ENCODE results near the gene FAN1.

FAN1 gene

DNA sequence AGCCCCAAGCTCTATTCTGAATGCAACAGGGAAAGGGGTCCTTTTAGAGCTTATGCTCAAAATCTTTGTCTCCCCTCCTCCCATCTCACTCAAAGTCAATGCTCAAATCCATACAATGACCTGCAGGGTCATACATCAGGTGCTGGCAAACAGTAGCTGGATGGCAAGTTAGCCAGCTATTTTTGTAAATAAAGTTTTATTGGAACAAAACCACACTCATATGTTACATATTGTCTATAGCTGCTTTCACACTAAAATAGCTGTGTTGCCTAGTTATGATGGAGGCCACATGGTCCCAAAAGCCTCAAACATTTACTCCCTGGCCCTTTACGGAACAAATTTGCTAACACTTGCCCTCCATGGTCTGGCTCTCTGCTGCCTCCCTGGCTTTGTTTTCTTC is 1.8 kb upstream of the FAN1 start:
- no peak overlapping the region for H3K4me3 ChIP-seq (ENCODE audit: low read depth, low read length)
- no peak for DNase-seq (ENCODE audit: low read depth)
- TF ChIP-seq, protein P1, sequence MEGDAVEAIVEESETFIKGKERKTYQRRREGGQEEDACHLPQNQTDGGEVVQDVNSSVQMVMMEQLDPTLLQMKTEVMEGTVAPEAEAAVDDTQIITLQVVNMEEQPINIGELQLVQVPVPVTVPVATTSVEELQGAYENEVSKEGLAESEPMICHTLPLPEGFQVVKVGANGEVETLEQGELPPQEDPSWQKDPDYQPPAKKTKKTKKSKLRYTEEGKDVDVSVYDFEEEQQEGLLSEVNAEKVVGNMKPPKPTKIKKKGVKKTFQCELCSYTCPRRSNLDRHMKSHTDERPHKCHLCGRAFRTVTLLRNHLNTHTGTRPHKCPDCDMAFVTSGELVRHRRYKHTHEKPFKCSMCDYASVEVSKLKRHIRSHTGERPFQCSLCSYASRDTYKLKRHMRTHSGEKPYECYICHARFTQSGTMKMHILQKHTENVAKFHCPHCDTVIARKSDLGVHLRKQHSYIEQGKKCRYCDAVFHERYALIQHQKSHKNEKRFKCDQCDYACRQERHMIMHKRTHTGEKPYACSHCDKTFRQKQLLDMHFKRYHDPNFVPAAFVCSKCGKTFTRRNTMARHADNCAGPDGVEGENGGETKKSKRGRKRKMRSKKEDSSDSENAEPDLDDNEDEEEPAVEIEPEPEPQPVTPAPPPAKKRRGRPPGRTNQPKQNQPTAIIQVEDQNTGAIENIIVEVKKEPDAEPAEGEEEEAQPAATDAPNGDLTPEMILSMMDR (IDR thresholded peaks at IDR 0.05; ENCODE audit: control insufficient read depth, extremely low read depth, insufficient read depth) = no peak

DNA sequence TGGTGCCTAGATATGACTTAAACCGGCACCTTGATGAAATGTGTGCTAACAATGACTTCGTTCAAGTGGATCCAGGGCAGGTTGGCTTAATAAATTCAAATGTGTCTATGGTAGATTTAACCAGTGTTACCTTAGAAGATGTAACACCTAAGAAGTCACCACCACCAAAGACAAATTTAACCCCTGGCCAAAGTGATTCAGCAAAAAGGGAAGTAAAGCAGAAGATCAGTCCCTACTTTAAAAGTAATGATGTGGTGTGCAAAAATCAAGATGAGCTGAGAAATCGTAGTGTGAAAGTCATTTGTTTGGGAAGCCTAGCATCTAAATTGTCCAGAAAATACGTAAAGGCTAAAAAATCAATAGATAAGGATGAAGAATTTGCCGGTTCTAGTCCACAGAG is 1.1 kb downstream of the FAN1 start:
- peak overlapping the region; percentile 68 for H3K4me3 ChIP-seq (ENCODE audit: low read depth, low read length)

DNA sequence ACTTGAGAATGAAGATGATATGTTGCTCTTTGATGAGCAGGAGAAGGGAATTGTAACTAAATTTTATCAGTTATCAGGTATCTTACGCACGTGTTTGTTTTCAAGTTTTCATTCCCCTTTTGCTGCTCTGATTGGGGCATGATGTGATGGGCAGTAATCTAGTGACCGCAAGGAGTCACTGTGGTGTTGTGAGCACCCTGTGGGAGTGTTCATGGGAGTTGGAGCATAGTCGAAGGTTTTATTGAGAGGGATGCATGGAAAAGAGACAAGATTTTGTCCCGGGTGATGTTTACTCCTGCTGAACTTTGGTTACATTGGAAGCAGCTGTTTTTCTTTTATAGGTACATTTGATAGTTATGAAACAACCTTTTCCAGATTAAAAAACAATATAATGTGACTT is 2.1 kb downstream of the FAN1 start:
- TF ChIP-seq, protein P1 (IDR thresholded peaks at IDR 0.05; ENCODE audit: control insufficient read depth, extremely low read depth, insufficient read depth) = peak; percentile 89
- peak overlapping the region; percentile 33; the same call in 1 of the 2 replicates for H3K4me3 ChIP-seq (ENCODE audit: low read depth, low read length)
- peak; percentile 89 for DNase-seq (ENCODE audit: low read depth)

More for the DNA sequence above, 1.1 kb downstream of the FAN1 start:
- no peak for DNase-seq (ENCODE audit: low read depth)
- TF ChIP-seq, protein P1 (IDR thresholded peaks at IDR 0.05; ENCODE audit: control insufficient read depth, extremely low read depth, insufficient read depth) = no peak

DNA sequence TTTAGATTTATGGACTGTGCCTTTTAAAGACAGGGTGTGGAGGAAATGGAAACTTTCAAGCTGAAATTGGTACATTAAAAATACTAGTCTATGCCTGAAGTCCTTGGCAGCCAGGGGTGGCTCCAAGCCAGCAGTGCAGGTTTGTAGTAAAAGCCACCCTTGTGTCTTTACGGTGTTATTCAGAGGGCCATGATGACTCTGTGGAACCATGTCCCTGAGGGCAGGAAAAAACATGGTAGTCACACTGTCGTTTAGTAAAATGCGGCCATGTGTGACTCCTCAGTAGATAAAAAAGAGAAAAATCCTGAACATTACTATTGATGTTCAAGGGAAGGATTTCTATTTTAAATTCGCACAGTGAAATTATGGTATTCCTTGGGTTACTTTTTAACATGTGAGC is 2.7 kb downstream of the FAN1 start:
- DNase-seq (ENCODE audit: low read depth) = peak; percentile 53
- TF ChIP-seq, protein P1 (IDR thresholded peaks at IDR 0.05; ENCODE audit: control insufficient read depth, extremely low read depth, insufficient read depth) = no peak
- H3K4me3 ChIP-seq (ENCODE audit: low read depth, low read length) = peak overlapping the region; percentile 33

DNA sequence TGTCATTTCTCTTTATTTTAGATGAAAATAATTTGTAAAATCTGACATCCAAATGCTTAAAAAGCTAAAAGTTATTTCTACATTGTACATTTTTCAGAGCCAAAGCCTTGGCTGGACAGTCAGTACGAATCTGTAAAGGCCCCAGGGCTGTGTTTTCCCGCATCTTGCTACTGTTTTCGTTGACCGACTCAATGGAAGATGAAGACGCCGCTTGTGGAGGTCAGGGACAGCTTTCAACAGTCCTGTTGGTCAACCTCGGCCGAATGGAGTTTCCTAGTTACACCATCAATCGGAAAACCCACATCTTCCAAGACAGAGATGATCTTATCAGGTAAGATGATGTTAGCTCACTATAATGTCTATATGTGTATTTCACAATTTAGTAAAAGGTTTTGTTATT is 10.0 kb downstream of the FAN1 start:
- TF ChIP-seq, protein P1 (IDR thresholded peaks at IDR 0.05; ENCODE audit: control insufficient read depth, extremely low read depth, insufficient read depth) = no peak
- H3K4me3 ChIP-seq (ENCODE audit: low read depth, low read length) = no peak overlapping the region
- DNase-seq (ENCODE audit: low read depth) = no peak

DNA sequence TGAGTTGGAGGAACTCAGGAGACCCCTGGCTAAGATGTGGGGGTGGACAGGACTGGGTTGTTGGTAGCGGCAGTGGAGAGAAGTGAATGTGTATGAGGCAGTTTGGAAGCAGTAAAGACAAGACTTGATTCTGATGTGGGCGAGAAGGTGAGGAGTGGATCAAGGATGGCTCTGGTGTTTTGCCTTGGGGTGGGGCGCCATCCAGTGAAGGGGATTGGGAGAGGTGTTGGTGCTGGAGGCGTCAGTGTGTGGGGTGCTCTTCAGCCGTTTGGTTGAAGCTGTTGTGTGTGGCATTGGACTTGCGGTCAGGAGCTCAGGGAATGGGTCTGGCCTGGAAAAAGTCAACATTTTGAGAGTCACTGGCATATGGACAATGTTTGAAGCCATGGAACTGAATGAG is 13.3 kb downstream of the FAN1 start:
- TF ChIP-seq, protein P1 (IDR thresholded peaks at IDR 0.05; ENCODE audit: control insufficient read depth, extremely low read depth, insufficient read depth) = no peak
- DNase-seq (ENCODE audit: low read depth) = no peak
- no peak overlapping the region for H3K4me3 ChIP-seq (ENCODE audit: low read depth, low read length)

DNA sequence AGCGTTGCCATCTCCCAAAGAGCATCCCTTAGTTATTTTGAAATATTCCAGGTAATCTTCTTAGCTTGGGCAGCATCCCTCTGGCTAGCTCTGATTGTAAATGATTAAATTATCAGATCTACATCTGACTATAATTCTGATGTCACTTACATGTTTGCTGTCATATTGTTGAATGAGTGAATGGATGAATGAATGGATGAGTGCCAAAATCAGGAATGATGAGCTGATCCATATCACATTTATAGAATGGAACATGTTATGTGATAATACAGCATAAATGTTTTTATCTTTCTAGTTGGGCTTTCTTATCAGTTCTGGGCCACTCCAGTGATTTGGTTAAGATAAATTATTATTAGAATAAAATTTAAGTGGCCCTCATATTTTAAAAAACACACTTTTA is 14.0 kb downstream of the FAN1 start:
- DNase-seq (ENCODE audit: low read depth) = no peak
- H3K4me3 ChIP-seq (ENCODE audit: low read depth, low read length) = no peak overlapping the region

More for the DNA sequence above, 14.0 kb downstream of the FAN1 start:
- TF ChIP-seq, protein P1 (IDR thresholded peaks at IDR 0.05; ENCODE audit: control insufficient read depth, extremely low read depth, insufficient read depth) = no peak
